ENCODE measurements around the gene SLC35G1.
A peak's percentile ranks its signal among the peaks of the same experiment; 100 is the strongest.

Gene SLC35G1

GRCh38 chr10:93916257-93917063 is 22.7 kb downstream of the SLC35G1 start:
- no peak overlapping the region for H3K4me3 ChIP-seq (ENCODE audit: low read depth, low read length)
- H3K36me3 ChIP-seq (ENCODE audit: insufficient read depth, low read length): no peaks in the 10 kb centered on the region
- H3K79me2 ChIP-seq (ENCODE audit: control insufficient read depth, insufficient read depth, low read length, unreplicated experiment): no peaks in the 10 kb centered on the region
- H3K27me3 ChIP-seq (ENCODE audit: insufficient read depth, low read length): no peaks in the 10 kb centered on the region
- no peaks in the 10 kb centered on the region for H3K4me1 ChIP-seq (ENCODE audit: control insufficient read depth, insufficient read depth, low read length, unreplicated experiment)
- H2AFZ ChIP-seq (ENCODE audit: low read length, unreplicated experiment): no peak overlapping the region
- no peak overlapping the region for H3K27ac ChIP-seq (ENCODE audit: low read depth, low read length)

- H3K27me3 ChIP-seq (ENCODE audit: insufficient read depth, low read length): no peaks in the 10 kb centered on the region
- H3K79me2 ChIP-seq (ENCODE audit: control insufficient read depth, insufficient read depth, low read length, unreplicated experiment): no peaks in the 10 kb centered on the region
- H3K4me1 ChIP-seq (ENCODE audit: control insufficient read depth, insufficient read depth, low read length, unreplicated experiment): no peaks in the 10 kb centered on the region
- no peak overlapping the region for H3K27ac ChIP-seq (ENCODE audit: low read depth, low read length)
- no peak overlapping the region for H3K4me3 ChIP-seq (ENCODE audit: low read depth, low read length)
- no peaks in the 10 kb centered on the region for H3K36me3 ChIP-seq (ENCODE audit: insufficient read depth, low read length)
- no peak overlapping the region for H2AFZ ChIP-seq (ENCODE audit: low read length, unreplicated experiment)
Measured at GRCh38 chr10:93917064-93917391, 23.2 kb downstream of the SLC35G1 start.

- H3K4me1 ChIP-seq (ENCODE audit: control insufficient read depth, insufficient read depth, low read length, unreplicated experiment): no peaks in the 10 kb centered on the region
- no peaks in the 10 kb centered on the region for H3K79me2 ChIP-seq (ENCODE audit: control insufficient read depth, insufficient read depth, low read length, unreplicated experiment)
- H3K27me3 ChIP-seq (ENCODE audit: insufficient read depth, low read length): no peaks in the 10 kb centered on the region
- H3K36me3 ChIP-seq (ENCODE audit: insufficient read depth, low read length): no peaks in the 10 kb centered on the region
- H3K4me3 ChIP-seq (ENCODE audit: low read depth, low read length): no peak overlapping the region
- H3K27ac ChIP-seq (ENCODE audit: low read depth, low read length): no peak overlapping the region
- no peak overlapping the region for H2AFZ ChIP-seq (ENCODE audit: low read length, unreplicated experiment)
Measured at GRCh38 chr10:93917821-93918220, 24.0 kb downstream of the SLC35G1 start.

GRCh38 chr10:93921338-93921737 is 27.6 kb downstream of the SLC35G1 start:
- H3K4me3 ChIP-seq (ENCODE audit: low read depth, low read length): no peak overlapping the region
- H3K79me2 ChIP-seq (ENCODE audit: control insufficient read depth, insufficient read depth, low read length, unreplicated experiment): no peaks in the 10 kb centered on the region
- H3K27ac ChIP-seq (ENCODE audit: low read depth, low read length): no peak overlapping the region
- H3K4me1 ChIP-seq (ENCODE audit: control insufficient read depth, insufficient read depth, low read length, unreplicated experiment): no peaks in the 10 kb centered on the region
- no peaks in the 10 kb centered on the region for H3K27me3 ChIP-seq (ENCODE audit: insufficient read depth, low read length)
- H3K36me3 ChIP-seq (ENCODE audit: insufficient read depth, low read length): no peaks in the 10 kb centered on the region
- no peak overlapping the region for H2AFZ ChIP-seq (ENCODE audit: low read length, unreplicated experiment)

- Histone ChIP-seq H3K27me3 (ENCODE audit: insufficient read depth, low read length) (no peaks in the 10 kb centered on the region), H2AFZ (ENCODE audit: low read length, unreplicated experiment) (no peak overlapping the region), H3K36me3 (ENCODE audit: insufficient read depth, low read length) (no peaks in the 10 kb centered on the region), H3K27ac (ENCODE audit: low read depth, low read length) (no peak overlapping the region), H3K4me3 (ENCODE audit: low read depth, low read length) (no peak overlapping the region), H3K79me2 (ENCODE audit: control insufficient read depth, insufficient read depth, low read length, unreplicated experiment) (no peaks in the 10 kb centered on the region), H3K4me1 (ENCODE audit: control insufficient read depth, insufficient read depth, low read length, unreplicated experiment) (peaks cover 3% of the 10 kb centered on the region)
Measured at GRCh38 chr10:93926613-93927012, 32.8 kb downstream of the SLC35G1 start.

- no peak overlapping the region for H3K27ac ChIP-seq (ENCODE audit: low read depth, low read length)
- H3K36me3 ChIP-seq (ENCODE audit: insufficient read depth, low read length): no peaks in the 10 kb centered on the region
- H3K4me1 ChIP-seq (ENCODE audit: control insufficient read depth, insufficient read depth, low read length, unreplicated experiment): no peaks in the 10 kb centered on the region
- no peaks in the 10 kb centered on the region for H3K27me3 ChIP-seq (ENCODE audit: insufficient read depth, low read length)
- H2AFZ ChIP-seq (ENCODE audit: low read length, unreplicated experiment): no peak overlapping the region
- no peaks in the 10 kb centered on the region for H3K79me2 ChIP-seq (ENCODE audit: control insufficient read depth, insufficient read depth, low read length, unreplicated experiment)
- H3K4me3 ChIP-seq (ENCODE audit: low read depth, low read length): no peak overlapping the region
Measured at GRCh38 chr10:93938140-93938539, 44.4 kb downstream of the SLC35G1 start.

- H3K79me2 ChIP-seq (ENCODE audit: control insufficient read depth, insufficient read depth, low read length, unreplicated experiment): no peaks in the 10 kb centered on the region
- no peak overlapping the region for H3K27ac ChIP-seq (ENCODE audit: low read depth, low read length)
Measured at GRCh38 chr10:93940881-93941280, 47.1 kb downstream of the SLC35G1 start.

GRCh38 chr10:93941606-93942005 is 47.8 kb downstream of the SLC35G1 start:
- Histone ChIP-seq H3K27ac (ENCODE audit: low read depth, low read length) (no peak overlapping the region), H3K27me3 (ENCODE audit: insufficient read depth, low read length) (no peaks in the 10 kb centered on the region), H3K79me2 (ENCODE audit: control insufficient read depth, insufficient read depth, low read length, unreplicated experiment) (no peaks in the 10 kb centered on the region), H3K4me1 (ENCODE audit: control insufficient read depth, insufficient read depth, low read length, unreplicated experiment) (peaks cover under 1% of the 10 kb centered on the region), H3K36me3 (ENCODE audit: insufficient read depth, low read length) (no peaks in the 10 kb centered on the region), H3K4me3 (ENCODE audit: low read depth, low read length) (no peak overlapping the region), H2AFZ (ENCODE audit: low read length, unreplicated experiment) (no peak overlapping the region)

More at GRCh38 chr10:93940881-93941280, 47.1 kb downstream of the SLC35G1 start:
- Histone ChIP-seq H3K36me3 (ENCODE audit: insufficient read depth, low read length) (no peaks in the 10 kb centered on the region), H3K4me1 (ENCODE audit: control insufficient read depth, insufficient read depth, low read length, unreplicated experiment) (no peaks in the 10 kb centered on the region), H2AFZ (ENCODE audit: low read length, unreplicated experiment) (no peak overlapping the region), H3K27me3 (ENCODE audit: insufficient read depth, low read length) (no peaks in the 10 kb centered on the region), H3K4me3 (ENCODE audit: low read depth, low read length) (no peak overlapping the region)

GRCh38 chr10:93945819-93946218 is 52.0 kb downstream of the SLC35G1 start:
- H2AFZ ChIP-seq (ENCODE audit: low read length, unreplicated experiment): no peak overlapping the region
- H3K4me1 ChIP-seq (ENCODE audit: control insufficient read depth, insufficient read depth, low read length, unreplicated experiment): peaks cover 12% of the 10 kb centered on the region
- no peaks in the 10 kb centered on the region for H3K79me2 ChIP-seq (ENCODE audit: control insufficient read depth, insufficient read depth, low read length, unreplicated experiment)
- no peak overlapping the region for H3K27ac ChIP-seq (ENCODE audit: low read depth, low read length)
- no peak overlapping the region for H3K4me3 ChIP-seq (ENCODE audit: low read depth, low read length)
- no peaks in the 10 kb centered on the region for H3K27me3 ChIP-seq (ENCODE audit: insufficient read depth, low read length)
- H3K36me3 ChIP-seq (ENCODE audit: insufficient read depth, low read length): no peaks in the 10 kb centered on the region

GRCh38 chr10:93947055-93947454 is 53.3 kb downstream of the SLC35G1 start:
- no peaks in the 10 kb centered on the region for H3K36me3 ChIP-seq (ENCODE audit: insufficient read depth, low read length)
- no peak overlapping the region for H3K4me3 ChIP-seq (ENCODE audit: low read depth, low read length)
- H3K27ac ChIP-seq (ENCODE audit: low read depth, low read length): peak overlapping the region; percentile 17
- H3K79me2 ChIP-seq (ENCODE audit: control insufficient read depth, insufficient read depth, low read length, unreplicated experiment): no peaks in the 10 kb centered on the region
- peak overlapping the region; percentile 13 for H2AFZ ChIP-seq (ENCODE audit: low read length, unreplicated experiment)
- H3K27me3 ChIP-seq (ENCODE audit: insufficient read depth, low read length): no peaks in the 10 kb centered on the region
- H3K4me1 ChIP-seq (ENCODE audit: control insufficient read depth, insufficient read depth, low read length, unreplicated experiment): peaks cover 12% of the 10 kb centered on the region

- Histone ChIP-seq H3K4me1 (ENCODE audit: control insufficient read depth, insufficient read depth, low read length, unreplicated experiment) (peaks cover 12% of the 10 kb centered on the region), H3K27ac (ENCODE audit: low read depth, low read length) (peak overlapping the region; percentile 17), H3K4me3 (ENCODE audit: low read depth, low read length) (no peak overlapping the region), H3K79me2 (ENCODE audit: control insufficient read depth, insufficient read depth, low read length, unreplicated experiment) (no peaks in the 10 kb centered on the region), H2AFZ (ENCODE audit: low read length, unreplicated experiment) (peak overlapping the region; percentile 13), H3K27me3 (ENCODE audit: insufficient read depth, low read length) (no peaks in the 10 kb centered on the region), H3K36me3 (ENCODE audit: insufficient read depth, low read length) (no peaks in the 10 kb centered on the region)
Measured at GRCh38 chr10:93947524-93947923, 53.7 kb downstream of the SLC35G1 start.
